B cell (primary cell): ENCODE data around the gene MORN1. TPM values are rescaled to one million over a fixed set of nuclear protein-coding genes. Genes with fewer than 3 reads are reported as not detected.

ENCODE experiments used
- ATAC-seq: fragments of 200-7000 bp; cut with Tn5 transposase; one replicate; pipeline ENCODE4 v1.10.0; 2021; ENCODE audit warnings: low read depth, mild to moderate bottlenecking, moderate number of reproducible peaks, moderate library complexity
- CTCF ChIA-PET: fragments of 350-600 bp; sonication (Branson Sonifier 250); formaldehyde crosslinking; loops from one replicate; lab custom pipeline; 2021; ENCODE audit warnings: antibody characterized with exemption, inconsistent platforms; lab: Charles Lee
- POLR2A ChIA-PET: fragments of 350-600 bp; sonication (Branson Sonifier 250); formaldehyde crosslinking; loops from one replicate; lab custom pipeline; 2021; ENCODE audit warnings: antibody characterized with exemption; lab: Charles Lee
- DNase-seq: peaks from one replicate; pipeline ENCODE4 v3.0.0; 2013
- H2AFZ ChIP-seq: 2 replicates; pipeline ENCODE4 v1.6.1; 2012; ENCODE audit warnings: mild to moderate bottlenecking, low read depth, low read length; ENCODE audit not compliant: insufficient read depth, poor library complexity, severe bottlenecking
- H3K27ac ChIP-seq, 2 donors: 1 replicate in 1 of 2; 2 replicates in 1 of 2; pipeline ENCODE4 v1.5.1; 2012 to 2013; ENCODE audit warnings: low read length in 2 of 2, mild to moderate bottlenecking in 2 of 2, moderate library complexity in 1 of 2
- H3K27me3 ChIP-seq, 4 experiments: fragments of 200-600 bp in 1 of 4; sonication (generic) in 1 of 4; replicated peaks in 1 of 4; 1 replicate in 2 of 4; 2 replicates in 2 of 4; pipeline versions ENCODE4 v1.6.1 to v1.7.0; 2013 to 2016; ENCODE audit warnings: low read length in 3 of 4, mild to moderate bottlenecking in 2 of 4, mixed read lengths in 1 of 4, moderate library complexity in 1 of 4; ENCODE audit not compliant: insufficient read depth in 4 of 4, control insufficient read depth in 3 of 4; ENCODE audit errors: control extremely low read depth in 1 of 4
- H3K36me3 ChIP-seq, 2 experiments: replicated peaks in 1 of 2; 1 replicate in 1 of 2; 2 replicates in 1 of 2; pipeline versions ENCODE4 v1.6.1 to v1.7.1; 2013; ENCODE audit warnings: low read length in 1 of 2; ENCODE audit not compliant: insufficient read depth in 2 of 2, control insufficient read depth in 1 of 2; ENCODE audit errors: control extremely low read depth in 1 of 2, extremely low read depth in 1 of 2
- H3K4me1 ChIP-seq, 2 donors: fragments of 200-600 bp in 1 of 2; sonication (generic) in 1 of 2; 1 replicate in 1 of 2; 2 replicates in 1 of 2; pipeline versions ENCODE4 v1.5.1 to v1.6.1; 2013 to 2017; ENCODE audit warnings: low read length in 2 of 2; ENCODE audit not compliant: control insufficient read depth in 2 of 2, insufficient read depth in 2 of 2
- H3K4me2 ChIP-seq: replicated peaks from 2 replicates; pipeline ENCODE3; 2012; ENCODE audit warnings: mild to moderate bottlenecking, low read depth, low read length; ENCODE audit not compliant: poor library complexity, severe bottlenecking
- H3K4me3 ChIP-seq, 5 experiments: fragments of 200-600 bp in 1 of 5; sonication (generic) in 1 of 5; 1 replicate in 3 of 5; 2 replicates in 2 of 5; pipeline versions ENCODE4 v1.5.1 to v1.7.0; 2011 to 2016; ENCODE audit warnings: low read length in 4 of 5, mild to moderate bottlenecking in 4 of 5, low read depth in 2 of 5, control low read depth in 1 of 5, moderate library complexity in 1 of 5; ENCODE audit not compliant: insufficient read depth in 1 of 5; ENCODE audit errors: control extremely low read depth in 1 of 5, extremely low read depth in 1 of 5
- H3K79me2 ChIP-seq: fragments of 200-600 bp; sonication (generic); one replicate; pipeline ENCODE4 v1.6.0; 2016; ENCODE audit warnings: low read length; ENCODE audit not compliant: control insufficient read depth, insufficient read depth
- H3K9ac ChIP-seq: fragments of 200-600 bp; sonication (generic); 2 replicates; pipeline ENCODE4 v1.6.1; 2017; ENCODE audit warnings: mild to moderate bottlenecking, low read length, moderate library complexity
- H3K9me3 ChIP-seq, 3 donors: one replicate each; pipeline versions ENCODE4 v1.6.1 to v1.7.1; 2013; ENCODE audit warnings: low read length in 2 of 3; ENCODE audit not compliant: control insufficient read depth in 2 of 3, insufficient read depth in 1 of 3; ENCODE audit errors: control extremely low read depth in 1 of 3
- H4K20me1 ChIP-seq: 2 replicates; pipeline ENCODE4 v1.6.0; 2012; ENCODE audit warnings: mild to moderate bottlenecking, low read length; ENCODE audit not compliant: insufficient read depth, control insufficient read depth, poor library complexity, severe bottlenecking
- H3K27ac Mint-ChIP-seq: one replicate; pipeline ENCODE4 v1.8.0; 2021; ENCODE audit warnings: mixed read lengths
- H3K27me3 Mint-ChIP-seq: one replicate; pipeline ENCODE4 v1.8.0; 2021; ENCODE audit warnings: mixed read lengths
- H3K4me1 Mint-ChIP-seq: one replicate; pipeline ENCODE4 v1.8.0; 2021; ENCODE audit warnings: mixed read lengths
- H3K4me3 Mint-ChIP-seq: one replicate; pipeline ENCODE4 v1.8.0; 2021; ENCODE audit warnings: mixed read lengths
- H3K9me3 Mint-ChIP-seq: one replicate; pipeline ENCODE4 v1.8.0; 2022; ENCODE audit warnings: mixed read lengths; ENCODE audit not compliant: insufficient read depth
- EZH2 ChIP-seq: IDR thresholded peaks from 2 replicates; pipeline ENCODE4 v1.6.1; 2012; ENCODE audit warnings: borderline replicate concordance, low read depth, mild to moderate bottlenecking, moderate library complexity, low read length; ENCODE audit not compliant: insufficient read depth, poor library complexity, severe bottlenecking
- WGBS: methylation state at CpG from one replicate; pipeline ENCODE4 v1.1.5; 2013; ENCODE audit warnings: missing lambda C conversion rate; ENCODE audit not compliant: insufficient coverage; 5-methylcytosine and 5-hydroxymethylcytosine counted together
- intact Hi-C: fragments of 100-400 bp; cut with micrococcal nuclease; formaldehyde crosslinking; loops from one replicate; pipeline ENCODE4 v1.10.0; 2022
- polyA plus RNA-seq: library from polyadenylated mRNA; depleted of rRNA; stranded (reverse); fragments of >200 nt; gene quantifications from 2 replicates; pipeline ENCODE4 v1.2.3, GENCODE V29; 2012
- total RNA-seq, 2 donors: library from RNA; stranded (reverse); fragments of 120-200 nt in 1 of 2; gene quantifications; 1 replicate in 1 of 2; 2 replicates in 1 of 2; pipeline versions ENCODE4 v1.2.3 to v1.2.4, GENCODE V29; 2013 to 2022
- TF ChIP-seq, protein P1 (sequence below): fragments of 200-600 bp; IDR thresholded peaks from one replicate; pipeline ENCODE4 v1.8.0; 2022; ENCODE audit warnings: antibody characterized with exemption, mild to moderate bottlenecking

Gene MORN1
- total and polyA plus RNA-seq, 2 donors (not counting 1 experiment from before 2014, with no cell fraction given) = 10.2 to 32.6 TPM

DNA sequence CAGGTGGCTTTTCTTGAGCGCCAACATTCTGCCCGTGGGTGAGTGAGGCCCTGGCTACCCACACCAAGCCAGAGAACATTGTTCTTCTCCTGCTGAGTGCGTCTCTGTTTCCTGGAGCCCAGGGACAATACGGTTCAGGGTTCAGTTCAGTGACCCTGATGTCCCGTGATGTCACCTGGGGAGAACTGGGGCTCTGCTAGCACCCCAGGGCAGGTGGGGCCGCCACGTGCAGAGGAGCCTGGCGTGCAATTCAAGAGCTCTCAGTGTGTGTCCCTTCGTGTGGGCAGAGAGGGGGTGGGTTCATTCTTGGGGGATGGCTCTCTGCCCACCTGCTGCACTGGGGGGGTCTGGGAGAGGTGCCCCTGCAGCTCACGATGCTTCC, 39.2 kb upstream of the MORN1 start:
- Histone ChIP-seq H3K79me2 (no peaks in the 10 kb centered on the region), H3K4me3 (no peak overlapping the region), H3K27ac (no peak overlapping the region), H4K20me1 (no peaks in the 10 kb centered on the region), H3K4me2 (no peak overlapping the region), H3K36me3 (no peaks in the 10 kb centered on the region), H3K27me3 (peaks cover 0 to 10% (median 0%) of the 10 kb centered on the region in 4 experiments), H3K4me1 (no peaks in the 10 kb centered on the region), H2AFZ (no peak overlapping the region), H3K9me3 (peaks cover 0 to 19% (median 8%) of the 10 kb centered on the region in 3 donors), H3K9ac (no peak overlapping the region)
- Mint-ChIP-seq H3K4me3 (no peak overlapping the region), H3K27ac (no peak overlapping the region), H3K9me3 (no peaks in the 10 kb centered on the region), H3K4me1 (no peaks in the 10 kb centered on the region), H3K27me3 (no peaks in the 10 kb centered on the region)
- CTCF ChIA-PET = interaction anchor here (1.0 kb wide), 1 partner anchor 235 kb away, joined by 3 read pairs; no protein-coding TSS in a partner anchor
- ATAC-seq (no peak), DNase-seq (no peak)
- TF ChIP-seq EZH2 = no peak
- TF ChIP-seq, protein P1, sequence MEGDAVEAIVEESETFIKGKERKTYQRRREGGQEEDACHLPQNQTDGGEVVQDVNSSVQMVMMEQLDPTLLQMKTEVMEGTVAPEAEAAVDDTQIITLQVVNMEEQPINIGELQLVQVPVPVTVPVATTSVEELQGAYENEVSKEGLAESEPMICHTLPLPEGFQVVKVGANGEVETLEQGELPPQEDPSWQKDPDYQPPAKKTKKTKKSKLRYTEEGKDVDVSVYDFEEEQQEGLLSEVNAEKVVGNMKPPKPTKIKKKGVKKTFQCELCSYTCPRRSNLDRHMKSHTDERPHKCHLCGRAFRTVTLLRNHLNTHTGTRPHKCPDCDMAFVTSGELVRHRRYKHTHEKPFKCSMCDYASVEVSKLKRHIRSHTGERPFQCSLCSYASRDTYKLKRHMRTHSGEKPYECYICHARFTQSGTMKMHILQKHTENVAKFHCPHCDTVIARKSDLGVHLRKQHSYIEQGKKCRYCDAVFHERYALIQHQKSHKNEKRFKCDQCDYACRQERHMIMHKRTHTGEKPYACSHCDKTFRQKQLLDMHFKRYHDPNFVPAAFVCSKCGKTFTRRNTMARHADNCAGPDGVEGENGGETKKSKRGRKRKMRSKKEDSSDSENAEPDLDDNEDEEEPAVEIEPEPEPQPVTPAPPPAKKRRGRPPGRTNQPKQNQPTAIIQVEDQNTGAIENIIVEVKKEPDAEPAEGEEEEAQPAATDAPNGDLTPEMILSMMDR = no peak
- 80% methylated on average over 10 of the region's 10 CpGs for WGBS
- intact Hi-C loops = no loop called here
- POLR2A ChIA-PET = interaction anchor here (0.9 kb wide), 1 partner anchor 96 kb away, joined by 3 read pairs; the partner anchor contains the start of gene PANK4

DNA sequence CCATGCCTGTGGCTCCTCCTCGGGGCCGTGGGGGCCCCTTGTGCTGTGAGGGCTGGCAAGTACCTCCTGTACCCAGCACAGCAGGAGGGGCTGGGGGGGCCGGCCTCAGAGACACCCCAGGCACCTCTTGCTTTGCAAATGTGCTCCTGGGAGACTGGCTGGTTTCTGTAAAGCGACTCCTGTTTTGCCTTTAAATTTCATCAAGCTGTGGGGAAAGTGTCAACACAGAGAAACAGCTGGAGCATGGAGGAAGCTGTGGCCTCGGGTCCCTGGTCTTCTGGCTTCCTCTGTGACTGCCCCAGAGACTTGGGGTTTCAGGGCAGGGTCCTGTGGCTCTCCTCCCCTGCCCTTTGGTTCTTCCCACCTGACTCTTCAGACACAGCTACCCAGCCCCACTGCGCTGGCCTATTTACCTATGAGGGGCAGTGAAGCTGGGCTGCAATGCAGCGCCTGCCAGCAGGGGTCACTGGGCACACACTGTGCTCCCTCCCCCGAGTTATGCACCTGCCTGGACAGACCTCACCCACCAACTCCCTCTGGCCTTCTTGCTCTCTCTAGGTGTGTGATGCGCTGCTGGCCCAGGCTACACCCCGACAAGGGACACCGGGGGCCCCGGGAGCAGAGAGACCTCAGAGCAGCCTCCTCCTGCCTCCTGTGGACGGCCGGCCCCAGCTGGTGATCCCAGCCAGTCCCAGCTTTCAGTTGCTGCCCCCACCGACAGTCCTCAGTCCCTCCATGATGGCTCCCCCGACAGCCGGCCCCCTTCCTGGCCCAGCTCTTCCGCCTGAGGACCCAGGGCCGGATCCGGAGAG, 38.6 kb upstream of the MORN1 start:
- no peak overlapping the region for H2AFZ ChIP-seq
- Mint-ChIP-seq H3K9me3 (no peaks in the 10 kb centered on the region), H3K4me1 (no peaks in the 10 kb centered on the region), H3K27me3 (no peaks in the 10 kb centered on the region), H3K4me3 (no peak overlapping the region), H3K27ac (no peak overlapping the region)
- no peak overlapping the region for H3K9ac ChIP-seq
- DNase-seq (no peak), ATAC-seq (no peak)
- TF ChIP-seq, protein P1 = no peak
- intact Hi-C loops = no loop called here
- POLR2A ChIA-PET = interaction anchor here (0.9 kb wide), 1 partner anchor 96 kb away, joined by 3 read pairs; the partner anchor contains the start of gene PANK4
- H3K27me3 ChIP-seq = peaks cover 0 to 10% (median 0%) of the 10 kb centered on the region in 4 experiments
- H3K36me3 ChIP-seq = no peaks in the 10 kb centered on the region
- H3K4me2 ChIP-seq = no peak overlapping the region
- H4K20me1 ChIP-seq = no peaks in the 10 kb centered on the region
- H3K4me3 ChIP-seq = no peak overlapping the region
- no peaks in the 10 kb centered on the region for H3K79me2 ChIP-seq
- 62% methylated on average over 19 of the region's 20 CpGs for WGBS
- H3K9me3 ChIP-seq = peaks cover 0 to 19% (median 8%) of the 10 kb centered on the region in 3 donors
- H3K27ac ChIP-seq = no peak overlapping the region
- CTCF ChIA-PET = interaction anchor here (1.0 kb wide), 1 partner anchor 235 kb away, joined by 3 read pairs; no protein-coding TSS in a partner anchor
- H3K4me1 ChIP-seq = no peaks in the 10 kb centered on the region
